MM.1S (cell line): ENCODE measurements around the gene FOXK1.

Source experiments
- EZH2 ChIP-seq: fragments of 300-600 bp; sonication (generic); optimal IDR thresholded peaks from 2 replicates; pipeline ENCODE3; 2017; ENCODE audit warnings: low read depth, mild to moderate bottlenecking, antibody characterized with exemption, low read length, mixed read lengths
- TF ChIP-seq, protein P1 (sequence below): fragments of 300-600 bp; sonication (generic); IDR thresholded peaks from 2 replicates; pipeline ENCODE4 v1.5.1; 2016; ENCODE audit warnings: antibody characterized with exemption, low read length, mixed read lengths

DNA sequence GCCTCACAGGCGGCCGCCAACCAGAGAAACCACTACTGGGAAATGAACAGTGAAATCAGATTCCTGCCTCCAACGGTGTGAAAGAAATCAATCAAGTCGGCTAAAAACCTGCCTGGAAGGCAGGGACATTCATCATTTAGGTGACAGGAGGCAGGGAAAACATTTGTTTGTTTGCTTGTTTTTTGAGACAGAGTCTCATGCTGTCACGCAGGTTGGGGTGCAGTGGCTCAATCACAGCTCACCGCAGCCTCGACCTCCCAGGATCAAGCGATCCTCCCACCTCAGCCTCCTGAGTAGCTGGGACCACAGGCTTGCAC is 123.8 kb downstream of the FOXK1 start:
- TF ChIP-seq, protein P1, sequence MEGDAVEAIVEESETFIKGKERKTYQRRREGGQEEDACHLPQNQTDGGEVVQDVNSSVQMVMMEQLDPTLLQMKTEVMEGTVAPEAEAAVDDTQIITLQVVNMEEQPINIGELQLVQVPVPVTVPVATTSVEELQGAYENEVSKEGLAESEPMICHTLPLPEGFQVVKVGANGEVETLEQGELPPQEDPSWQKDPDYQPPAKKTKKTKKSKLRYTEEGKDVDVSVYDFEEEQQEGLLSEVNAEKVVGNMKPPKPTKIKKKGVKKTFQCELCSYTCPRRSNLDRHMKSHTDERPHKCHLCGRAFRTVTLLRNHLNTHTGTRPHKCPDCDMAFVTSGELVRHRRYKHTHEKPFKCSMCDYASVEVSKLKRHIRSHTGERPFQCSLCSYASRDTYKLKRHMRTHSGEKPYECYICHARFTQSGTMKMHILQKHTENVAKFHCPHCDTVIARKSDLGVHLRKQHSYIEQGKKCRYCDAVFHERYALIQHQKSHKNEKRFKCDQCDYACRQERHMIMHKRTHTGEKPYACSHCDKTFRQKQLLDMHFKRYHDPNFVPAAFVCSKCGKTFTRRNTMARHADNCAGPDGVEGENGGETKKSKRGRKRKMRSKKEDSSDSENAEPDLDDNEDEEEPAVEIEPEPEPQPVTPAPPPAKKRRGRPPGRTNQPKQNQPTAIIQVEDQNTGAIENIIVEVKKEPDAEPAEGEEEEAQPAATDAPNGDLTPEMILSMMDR, result no peak
- TF ChIP-seq EZH2, result no peak
